Mesodermal cell (in vitro differentiated cells): Measurements from ENCODE around the gene SC5D.

Source experiments
- H3K27ac ChIP-seq: 2 replicates; pipeline ENCODE4 v1.7.0; 2013; ENCODE audit warnings: mild to moderate bottlenecking, low read depth, low read length, moderate library complexity; ENCODE audit not compliant: severe bottlenecking
- H3K36me3 ChIP-seq: 2 replicates; pipeline ENCODE4 v1.7.1; 2013; ENCODE audit warnings: mild to moderate bottlenecking, low read length, moderate library complexity; ENCODE audit not compliant: control insufficient read depth, insufficient read depth
- H3K4me1 ChIP-seq: one replicate; pipeline ENCODE4 v1.7.1; 2013; ENCODE audit warnings: mild to moderate bottlenecking, low read length; ENCODE audit not compliant: insufficient read depth, control insufficient read depth, poor library complexity, severe bottlenecking
- H3K4me3 ChIP-seq: 2 replicates; pipeline ENCODE4 v1.7.0; 2013; ENCODE audit warnings: low read length, control low read depth, mild to moderate bottlenecking; ENCODE audit not compliant: insufficient read depth, poor library complexity, severe bottlenecking; ENCODE audit errors: extremely low read depth
- H3K9me3 ChIP-seq: 2 replicates; pipeline ENCODE4 v1.7.1; 2013; ENCODE audit warnings: mild to moderate bottlenecking, low read length, moderate library complexity; ENCODE audit not compliant: control insufficient read depth
- WGBS, 2 experiments: methylation state at CpG; one replicate each; pipeline ENCODE4 v1.1.5; 2013; ENCODE audit warnings: missing lambda C conversion rate in 2 of 2; ENCODE audit not compliant: insufficient coverage in 2 of 2; 5-methylcytosine and 5-hydroxymethylcytosine counted together

The SC5D gene

DNA sequence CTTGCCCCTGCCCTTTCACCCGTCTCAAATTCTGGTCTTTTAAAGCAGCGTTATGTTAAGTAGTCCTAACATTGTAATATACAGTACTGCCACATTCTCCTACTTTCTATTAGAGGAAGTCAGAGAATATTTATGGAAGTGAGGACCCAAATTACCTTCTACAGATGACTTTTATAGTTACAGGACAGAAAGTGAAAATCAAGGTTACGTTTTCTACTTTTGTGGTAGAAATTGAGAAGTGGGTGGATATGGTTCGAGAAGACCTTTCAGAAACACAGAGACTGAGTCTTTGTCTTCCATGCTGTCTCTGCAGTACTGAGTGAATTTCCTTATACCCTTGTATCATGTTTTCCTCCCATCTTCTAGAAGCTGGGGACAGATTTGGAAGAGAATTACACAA, 17.1 kb downstream of the SC5D start:
- no peak overlapping the region for H3K27ac ChIP-seq
- WGBS, 2 experiments: 80% methylated on average over 1 of the region's 4 CpGs; no CpG with 5 or more reads in 1 of the 2 experiments
- H3K4me1 ChIP-seq: no peaks in the 10 kb centered on the region
- peaks cover 54% of the 10 kb centered on the region for H3K36me3 ChIP-seq
- no peaks in the 10 kb centered on the region for H3K9me3 ChIP-seq
- H3K4me3 ChIP-seq: no peak overlapping the region

DNA sequence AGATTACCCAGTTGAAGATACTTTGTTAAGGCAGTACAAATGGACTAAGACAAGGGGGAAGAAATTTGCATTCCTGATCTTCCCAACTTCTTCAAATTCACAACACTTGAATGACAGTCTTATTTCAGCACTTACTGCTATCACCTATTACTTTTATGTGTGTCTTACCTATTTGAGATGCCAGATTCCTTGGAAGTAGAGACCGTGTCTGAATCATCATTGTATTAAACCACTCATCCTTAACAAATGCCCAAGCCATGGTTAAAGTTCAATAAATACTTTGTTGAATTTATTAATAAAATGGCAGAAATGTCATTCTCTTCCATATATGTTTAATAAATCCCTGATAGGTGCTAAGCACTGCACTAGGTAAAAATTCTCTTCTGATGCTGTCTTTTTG, 18.3 kb downstream of the SC5D start:
- H3K4me1 ChIP-seq: no peaks in the 10 kb centered on the region
- peaks cover 42% of the 10 kb centered on the region for H3K36me3 ChIP-seq
- no peaks in the 10 kb centered on the region for H3K9me3 ChIP-seq
- no peak overlapping the region for H3K27ac ChIP-seq
- no peak overlapping the region for H3K4me3 ChIP-seq
- no CpG with 5 or more reads among the region's 1 CpG for WGBS, 2 experiments

DNA sequence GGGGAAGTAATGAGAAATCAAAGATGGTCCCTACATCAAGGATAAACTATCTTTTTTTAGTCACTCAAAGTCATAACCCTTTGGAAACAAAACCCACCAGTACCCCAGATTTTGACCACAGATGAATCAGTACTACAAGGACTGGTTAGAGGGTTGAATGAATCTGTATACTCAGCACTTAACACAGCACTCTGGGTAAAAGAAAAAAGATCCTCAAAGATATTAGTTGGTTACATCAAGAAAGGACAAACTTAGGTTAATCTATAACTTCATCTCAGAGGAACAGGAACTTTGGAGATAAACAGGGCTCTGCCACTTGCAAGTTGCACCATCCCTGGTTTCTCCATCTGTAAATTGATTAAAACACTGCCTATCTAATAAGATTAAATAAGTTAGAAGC, 18.8 kb downstream of the SC5D start:
- Histone ChIP-seq H3K4me3 (no peak overlapping the region), H3K36me3 (peaks cover 38% of the 10 kb centered on the region), H3K9me3 (no peaks in the 10 kb centered on the region), H3K4me1 (no peaks in the 10 kb centered on the region), H3K27ac (no peak overlapping the region)

DNA sequence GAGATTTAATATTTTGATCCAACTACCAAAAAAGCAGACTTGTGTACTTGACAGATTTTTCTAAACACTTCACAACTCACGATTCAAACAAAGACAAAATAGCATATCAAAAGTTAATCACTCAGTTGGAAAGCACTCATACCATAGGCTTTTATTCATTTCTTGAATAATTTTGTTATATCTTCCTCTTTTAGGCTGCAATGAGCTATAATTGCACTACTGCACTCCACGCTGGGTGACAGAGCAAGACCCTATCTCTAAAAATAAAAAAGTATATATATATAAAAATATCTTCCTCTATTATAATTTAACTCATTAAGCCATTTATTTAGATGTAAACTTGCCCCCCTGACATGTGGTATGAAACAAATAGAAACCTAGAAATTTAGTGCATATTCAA, 19.9 kb downstream of the SC5D start:
- H3K36me3 ChIP-seq: peaks cover 26% of the 10 kb centered on the region
- no CpG with 5 or more reads among the region's 2 CpGs for WGBS, 2 experiments
- no peaks in the 10 kb centered on the region for H3K9me3 ChIP-seq

DNA sequence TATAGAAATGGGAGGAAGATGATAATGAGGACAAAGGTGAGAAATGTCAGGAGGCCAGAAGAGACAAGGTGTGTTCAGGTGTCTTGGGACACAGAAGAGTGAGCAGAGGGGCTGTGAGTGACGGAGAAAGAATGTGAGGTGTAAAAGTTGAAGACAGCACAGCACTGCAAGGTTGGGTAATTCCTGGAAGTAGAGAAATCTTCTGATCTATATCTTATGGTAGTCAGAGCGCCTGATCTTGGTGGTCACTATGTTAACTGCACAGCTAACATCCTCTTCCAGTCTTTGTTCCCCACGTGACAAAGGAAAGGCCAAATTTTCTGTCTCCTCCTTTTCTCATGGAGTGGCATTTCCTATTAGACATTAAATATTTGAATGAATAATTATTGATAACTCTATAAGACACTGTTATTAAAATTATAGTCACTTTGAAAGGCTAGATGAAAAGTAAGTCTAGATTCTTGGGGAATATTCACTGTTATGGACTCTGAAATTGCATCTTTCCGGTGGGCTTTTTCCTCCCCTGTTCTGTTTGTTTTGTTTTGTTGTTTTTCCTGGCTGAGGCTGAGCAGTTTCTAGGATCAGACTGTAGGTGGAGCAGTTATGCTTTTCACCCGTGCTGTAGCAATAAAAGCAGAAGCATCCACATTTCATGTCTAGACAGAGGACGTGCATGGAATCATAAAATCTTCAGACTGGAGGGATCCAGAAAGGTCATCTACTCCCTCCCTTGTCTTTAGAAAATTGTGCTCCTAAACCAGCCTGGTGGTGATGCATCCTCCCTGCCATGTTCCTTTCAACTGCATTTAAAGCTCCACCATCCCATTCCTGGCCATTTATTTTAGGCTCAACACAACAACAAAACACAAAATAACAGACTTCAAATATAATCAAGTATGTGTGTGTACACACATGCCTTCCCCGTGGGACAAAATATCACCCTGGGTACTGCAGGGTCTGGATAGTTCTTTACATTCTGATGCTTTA, 26.6 kb downstream of the SC5D start:
- Histone ChIP-seq H3K4me3 (no peak overlapping the region), H3K4me1 (peaks cover 6% of the 10 kb centered on the region), H3K27ac (no peak overlapping the region), H3K36me3 (no peaks in the 10 kb centered on the region), H3K9me3 (no peaks in the 10 kb centered on the region)
- WGBS, 2 experiments: 61 to 73% methylated on average over 4 of the region's 7 CpGs

More for the DNA sequence above, 19.9 kb downstream of the SC5D start:
- no peaks in the 10 kb centered on the region for H3K4me1 ChIP-seq
- H3K4me3 ChIP-seq: no peak overlapping the region
- H3K27ac ChIP-seq: no peak overlapping the region

DNA sequence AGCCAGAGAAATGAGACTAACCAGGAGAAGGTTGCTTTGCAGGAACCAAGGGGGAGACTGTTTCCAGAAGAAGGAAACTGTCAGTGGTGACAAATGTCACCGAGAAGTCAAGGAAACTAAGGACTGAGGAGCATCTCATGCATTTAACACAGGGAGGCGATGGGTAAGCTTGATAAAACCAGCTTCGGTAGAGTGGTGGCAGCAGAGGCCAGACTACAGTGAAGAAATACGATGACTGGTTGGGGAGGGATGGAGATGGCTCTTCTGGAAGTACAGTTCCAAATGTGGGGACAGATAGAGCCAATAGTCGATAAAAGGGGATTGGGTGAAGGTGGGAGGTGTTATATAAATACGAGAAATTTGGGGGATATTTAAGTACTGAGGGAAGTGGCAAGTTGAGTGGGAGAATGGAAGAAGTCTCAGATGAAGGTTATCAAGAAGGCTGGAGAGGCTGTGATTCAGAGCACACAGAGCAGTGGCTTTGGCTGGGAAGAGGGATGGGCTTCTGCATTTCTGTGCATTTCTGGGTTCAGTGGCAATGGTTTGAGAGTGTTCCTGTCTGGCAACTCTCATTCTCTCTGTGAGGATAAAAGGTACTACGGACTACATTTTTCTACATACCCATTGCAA, 29.2 kb downstream of the SC5D start:
- Histone ChIP-seq H3K27ac (no peak overlapping the region), H3K4me3 (no peak overlapping the region), H3K36me3 (no peaks in the 10 kb centered on the region), H3K4me1 (peaks cover 6% of the 10 kb centered on the region), H3K9me3 (no peaks in the 10 kb centered on the region)
- 30 to 46% methylated on average over 6 of the region's 7 CpGs for WGBS, 2 experiments

DNA sequence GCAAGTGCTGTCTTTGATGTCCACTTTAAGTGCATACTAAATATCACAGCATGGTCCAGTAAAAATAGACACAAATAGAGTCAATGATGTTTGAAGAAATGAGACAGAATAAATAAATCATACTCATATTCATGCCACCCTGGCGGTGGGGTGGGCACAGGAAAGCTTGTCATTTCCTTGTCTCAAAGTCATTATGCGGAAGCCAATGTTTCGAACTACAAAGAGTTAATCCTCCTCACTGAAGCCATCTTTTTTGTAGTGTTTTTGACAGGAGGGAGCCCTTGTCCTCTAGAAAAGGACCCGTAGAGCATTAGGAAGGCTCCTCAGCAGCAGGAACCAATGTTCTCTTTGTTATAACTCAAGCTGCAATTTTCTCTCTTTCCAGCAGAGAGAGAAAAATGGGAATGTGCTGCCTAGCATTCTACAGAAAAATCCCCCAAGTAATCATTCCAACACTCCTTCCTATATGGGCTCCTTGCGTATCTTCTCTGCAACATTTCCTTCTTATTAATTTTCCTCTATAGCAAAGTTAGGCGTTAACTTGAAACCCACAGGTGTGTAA, 30.6 kb downstream of the SC5D start:
- no peak overlapping the region for H3K4me3 ChIP-seq
- H3K27ac ChIP-seq: no peak overlapping the region
- H3K9me3 ChIP-seq: no peaks in the 10 kb centered on the region
- H3K4me1 ChIP-seq: peaks cover 6% of the 10 kb centered on the region
- H3K36me3 ChIP-seq: no peaks in the 10 kb centered on the region
- 86 to 92% methylated on average over 1 to 4 of the region's 6 CpGs for WGBS, 2 experiments

DNA sequence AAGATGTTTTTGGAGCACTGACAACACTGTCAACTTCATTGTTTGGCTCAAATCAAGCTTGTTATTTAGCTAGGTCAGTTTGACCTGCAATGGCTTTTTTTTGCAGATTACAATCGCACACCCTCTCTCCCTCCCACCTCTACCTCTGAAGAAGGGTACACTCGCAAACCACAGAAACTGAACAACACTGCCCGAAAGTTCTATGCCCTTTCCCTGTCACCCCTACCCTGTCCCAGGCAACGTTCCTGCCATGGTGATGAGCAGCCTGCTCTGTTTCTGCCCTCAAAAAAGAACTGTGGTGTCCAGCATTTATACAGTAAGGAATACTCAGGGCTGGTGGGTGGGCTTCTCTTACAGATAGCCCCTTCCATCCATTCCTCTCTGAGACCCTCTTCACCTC, 33.7 kb downstream of the SC5D start:
- WGBS, 2 experiments: 84 to 93% methylated on average over 4 of the region's 4 CpGs
- H3K4me1 ChIP-seq: no peaks in the 10 kb centered on the region
- H3K27ac ChIP-seq: no peak overlapping the region
- no peaks in the 10 kb centered on the region for H3K9me3 ChIP-seq
- H3K36me3 ChIP-seq: no peaks in the 10 kb centered on the region
- H3K4me3 ChIP-seq: no peak overlapping the region

DNA sequence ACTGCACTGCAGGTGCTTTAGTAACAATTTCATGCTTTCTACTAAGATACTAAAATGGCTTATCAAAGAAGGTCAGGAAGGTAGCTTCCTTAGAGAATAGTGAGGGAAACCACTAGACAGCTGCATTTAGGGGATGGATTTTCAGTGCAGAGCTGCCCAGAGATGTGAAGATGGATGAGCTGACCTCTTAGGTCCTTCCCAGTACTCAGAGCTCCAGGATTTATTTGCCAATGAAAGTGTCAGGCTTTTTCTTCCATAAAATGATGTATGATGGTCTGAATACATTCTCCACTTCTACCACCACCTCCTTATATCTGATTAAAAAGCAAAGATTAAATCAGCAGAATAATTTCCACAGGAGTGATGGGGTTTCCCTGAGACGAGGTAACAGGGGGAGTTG, 35.0 kb downstream of the SC5D start:
- WGBS, 2 experiments: 100% methylated on average over 1 of the region's 1 CpG
- Histone ChIP-seq H3K9me3 (no peaks in the 10 kb centered on the region), H3K27ac (no peak overlapping the region), H3K4me1 (no peaks in the 10 kb centered on the region), H3K4me3 (no peak overlapping the region), H3K36me3 (no peaks in the 10 kb centered on the region)

DNA sequence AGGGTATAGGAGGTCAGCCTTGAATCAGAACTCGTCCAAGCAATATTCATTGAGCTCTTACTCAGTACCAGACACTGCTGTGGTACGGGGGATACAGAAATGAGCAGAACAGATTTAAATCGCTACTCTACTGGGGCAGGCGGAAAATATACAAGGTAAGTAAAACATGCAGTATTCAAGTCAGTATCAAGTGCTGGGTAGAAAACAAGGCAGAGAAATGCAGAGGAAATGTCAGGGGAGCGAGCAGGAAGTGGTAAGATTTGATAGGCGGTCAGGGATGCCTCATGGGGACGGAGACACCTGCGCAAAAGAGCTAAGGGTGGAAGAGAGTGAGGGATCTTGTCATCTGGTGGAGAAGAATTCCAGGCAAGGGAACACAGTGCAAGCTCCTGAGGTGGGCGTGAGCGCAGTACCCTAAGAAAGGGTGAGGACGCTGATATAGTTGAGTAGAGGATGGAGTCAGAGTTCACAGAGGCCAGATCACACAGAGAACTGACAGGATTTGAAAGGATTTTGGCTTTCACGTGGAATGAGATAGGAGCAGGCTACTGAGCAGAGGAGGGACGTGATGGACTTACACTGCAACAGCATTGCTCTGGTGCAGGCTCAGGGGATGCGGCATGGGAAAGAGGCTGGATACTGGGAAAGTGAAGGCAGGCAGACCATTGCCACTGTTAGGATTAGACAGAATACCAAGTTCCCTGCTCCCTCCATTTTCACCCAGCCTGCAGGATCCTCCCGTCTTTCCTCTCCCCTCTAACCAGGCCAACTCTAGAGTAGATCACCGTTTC, 35.8 kb downstream of the SC5D start:
- WGBS, 2 experiments: 92 to 94% methylated on average over 16 of the region's 16 CpGs
- H3K27ac ChIP-seq: no peak overlapping the region

More for the DNA sequence above, 35.8 kb downstream of the SC5D start:
- no peaks in the 10 kb centered on the region for H3K9me3 ChIP-seq
- no peak overlapping the region for H3K4me3 ChIP-seq
- H3K4me1 ChIP-seq: no peaks in the 10 kb centered on the region
- no peaks in the 10 kb centered on the region for H3K36me3 ChIP-seq
